ENCODE data around the gene TOP2B.
A peak's percentile ranks its signal among the peaks of the same experiment; 100 is the strongest.

The TOP2B gene

GRCh38 chr3:25572919-25573385 is 91.8 kb downstream of the TOP2B start:
- Histone ChIP-seq H3K9me3 (ENCODE audit: control insufficient read depth, insufficient read depth, low read depth, low read length) (no peaks in the 10 kb centered on the region), H3K4me1 (ENCODE audit: control insufficient read depth, insufficient read depth, low read length) (peaks cover 17% of the 10 kb centered on the region), H3K36me3 (ENCODE audit: control insufficient read depth, insufficient read depth, low read length) (no peaks in the 10 kb centered on the region), H3K27me3 (ENCODE audit: control insufficient read depth, insufficient read depth, low read length) (no peaks in the 10 kb centered on the region), H3K4me3 (ENCODE audit: low read depth, low read length) (no peak overlapping the region), H3K9ac (ENCODE audit: low read length) (peak overlapping the region; percentile 51), H3K27ac (ENCODE audit: low read depth, low read length) (no peak overlapping the region; the same call in 1 of the 2 replicates)

- Histone ChIP-seq H3K27me3 (ENCODE audit: control insufficient read depth, insufficient read depth, low read length) (no peaks in the 10 kb centered on the region), H3K9ac (ENCODE audit: low read length) (no peak overlapping the region), H3K27ac (ENCODE audit: low read depth, low read length) (no peak overlapping the region), H3K9me3 (ENCODE audit: control insufficient read depth, insufficient read depth, low read depth, low read length) (no peaks in the 10 kb centered on the region), H3K4me1 (ENCODE audit: control insufficient read depth, insufficient read depth, low read length) (peaks cover 17% of the 10 kb centered on the region), H3K36me3 (ENCODE audit: control insufficient read depth, insufficient read depth, low read length) (no peaks in the 10 kb centered on the region), H3K4me3 (ENCODE audit: low read depth, low read length) (no peak overlapping the region)
Observed at GRCh38 chr3:25572336-25572735, 92.4 kb downstream of the TOP2B start.

GRCh38 chr3:25571285-25571684 is 93.4 kb downstream of the TOP2B start:
- Histone ChIP-seq H3K9me3 (ENCODE audit: control insufficient read depth, insufficient read depth, low read depth, low read length) (no peaks in the 10 kb centered on the region), H3K9ac (ENCODE audit: low read length) (no peak overlapping the region), H3K27ac (ENCODE audit: low read depth, low read length) (no peak overlapping the region)

GRCh38 chr3:25568525-25569078 is 96.1 kb downstream of the TOP2B start:
- no peak overlapping the region for H3K4me3 ChIP-seq (ENCODE audit: low read depth, low read length)
- no peak overlapping the region for H3K27ac ChIP-seq (ENCODE audit: low read depth, low read length)
- H3K36me3 ChIP-seq (ENCODE audit: control insufficient read depth, insufficient read depth, low read length) = no peaks in the 10 kb centered on the region
- no peaks in the 10 kb centered on the region for H3K27me3 ChIP-seq (ENCODE audit: control insufficient read depth, insufficient read depth, low read length)
- no peaks in the 10 kb centered on the region for H3K9me3 ChIP-seq (ENCODE audit: control insufficient read depth, insufficient read depth, low read depth, low read length)
- H3K4me1 ChIP-seq (ENCODE audit: control insufficient read depth, insufficient read depth, low read length) = peaks cover 9% of the 10 kb centered on the region
- H3K9ac ChIP-seq (ENCODE audit: low read length) = no peak overlapping the region

More at GRCh38 chr3:25571285-25571684, 93.4 kb downstream of the TOP2B start:
- Histone ChIP-seq H3K27me3 (ENCODE audit: control insufficient read depth, insufficient read depth, low read length) (no peaks in the 10 kb centered on the region), H3K4me1 (ENCODE audit: control insufficient read depth, insufficient read depth, low read length) (peaks cover 17% of the 10 kb centered on the region), H3K4me3 (ENCODE audit: low read depth, low read length) (no peak overlapping the region), H3K36me3 (ENCODE audit: control insufficient read depth, insufficient read depth, low read length) (no peaks in the 10 kb centered on the region)

- Histone ChIP-seq H3K4me1 (ENCODE audit: control insufficient read depth, insufficient read depth, low read length) (peaks cover 2% of the 10 kb centered on the region; the same call in 1 of the 2 replicates), H3K9me3 (ENCODE audit: control insufficient read depth, insufficient read depth, low read depth, low read length) (no peaks in the 10 kb centered on the region), H3K27ac (ENCODE audit: low read depth, low read length) (no peak overlapping the region)
Observed at GRCh38 chr3:25567806-25568524, 96.7 kb downstream of the TOP2B start.

GRCh38 chr3:25567388-25567787 is 97.3 kb downstream of the TOP2B start:
- H3K4me3 ChIP-seq (ENCODE audit: low read depth, low read length) = no peak overlapping the region
- no peaks in the 10 kb centered on the region for H3K27me3 ChIP-seq (ENCODE audit: control insufficient read depth, insufficient read depth, low read length)
- H3K36me3 ChIP-seq (ENCODE audit: control insufficient read depth, insufficient read depth, low read length) = no peaks in the 10 kb centered on the region
- H3K27ac ChIP-seq (ENCODE audit: low read depth, low read length) = no peak overlapping the region
- H3K9ac ChIP-seq (ENCODE audit: low read length) = no peak overlapping the region
- no peaks in the 10 kb centered on the region for H3K4me1 ChIP-seq (ENCODE audit: control insufficient read depth, insufficient read depth, low read length)
- no peaks in the 10 kb centered on the region for H3K9me3 ChIP-seq (ENCODE audit: control insufficient read depth, insufficient read depth, low read depth, low read length)

More at GRCh38 chr3:25567806-25568524, 96.7 kb downstream of the TOP2B start:
- Histone ChIP-seq H3K4me3 (ENCODE audit: low read depth, low read length) (no peak overlapping the region), H3K36me3 (ENCODE audit: control insufficient read depth, insufficient read depth, low read length) (no peaks in the 10 kb centered on the region), H3K27me3 (ENCODE audit: control insufficient read depth, insufficient read depth, low read length) (no peaks in the 10 kb centered on the region), H3K9ac (ENCODE audit: low read length) (no peak overlapping the region)

- H3K27ac ChIP-seq (ENCODE audit: low read depth, low read length) = no peak overlapping the region
- H3K27me3 ChIP-seq (ENCODE audit: control insufficient read depth, insufficient read depth, low read length) = no peaks in the 10 kb centered on the region
- no peak overlapping the region for H3K9ac ChIP-seq (ENCODE audit: low read length)
- no peaks in the 10 kb centered on the region for H3K4me1 ChIP-seq (ENCODE audit: control insufficient read depth, insufficient read depth, low read length)
- no peaks in the 10 kb centered on the region for H3K9me3 ChIP-seq (ENCODE audit: control insufficient read depth, insufficient read depth, low read depth, low read length)
- no peaks in the 10 kb centered on the region for H3K36me3 ChIP-seq (ENCODE audit: control insufficient read depth, insufficient read depth, low read length)
- H3K4me3 ChIP-seq (ENCODE audit: low read depth, low read length) = no peak overlapping the region
Observed at GRCh38 chr3:25566358-25566920, 98.3 kb downstream of the TOP2B start.

- Histone ChIP-seq H3K4me1 (ENCODE audit: control insufficient read depth, insufficient read depth, low read length) (no peaks in the 10 kb centered on the region), H3K9me3 (ENCODE audit: control insufficient read depth, insufficient read depth, low read depth, low read length) (no peaks in the 10 kb centered on the region), H3K9ac (ENCODE audit: low read length) (no peak overlapping the region), H3K27ac (ENCODE audit: low read depth, low read length) (no peak overlapping the region), H3K4me3 (ENCODE audit: low read depth, low read length) (no peak overlapping the region), H3K27me3 (ENCODE audit: control insufficient read depth, insufficient read depth, low read length) (no peaks in the 10 kb centered on the region), H3K36me3 (ENCODE audit: control insufficient read depth, insufficient read depth, low read length) (no peaks in the 10 kb centered on the region)
Observed at GRCh38 chr3:25565807-25566206, 98.9 kb downstream of the TOP2B start.

- Histone ChIP-seq H3K36me3 (ENCODE audit: control insufficient read depth, insufficient read depth, low read length) (no peaks in the 10 kb centered on the region), H3K27ac (ENCODE audit: low read depth, low read length) (no peak overlapping the region), H3K4me3 (ENCODE audit: low read depth, low read length) (no peak overlapping the region), H3K9ac (ENCODE audit: low read length) (no peak overlapping the region), H3K9me3 (ENCODE audit: control insufficient read depth, insufficient read depth, low read depth, low read length) (no peaks in the 10 kb centered on the region), H3K4me1 (ENCODE audit: control insufficient read depth, insufficient read depth, low read length) (no peaks in the 10 kb centered on the region), H3K27me3 (ENCODE audit: control insufficient read depth, insufficient read depth, low read length) (no peaks in the 10 kb centered on the region)
Observed at GRCh38 chr3:25564075-25564474, 100.6 kb downstream of the TOP2B start.

GRCh38 chr3:25563601-25564000 is 101.1 kb downstream of the TOP2B start:
- H3K9me3 ChIP-seq (ENCODE audit: control insufficient read depth, insufficient read depth, low read depth, low read length) = no peaks in the 10 kb centered on the region
- H3K4me1 ChIP-seq (ENCODE audit: control insufficient read depth, insufficient read depth, low read length) = no peaks in the 10 kb centered on the region

GRCh38 chr3:25558796-25559195 is 105.9 kb downstream of the TOP2B start:
- Histone ChIP-seq H3K4me3 (ENCODE audit: low read depth, low read length) (no peak overlapping the region), H3K4me1 (ENCODE audit: control insufficient read depth, insufficient read depth, low read length) (peaks cover 2% of the 10 kb centered on the region; the same call in 1 of the 2 replicates), H3K27ac (ENCODE audit: low read depth, low read length) (no peak overlapping the region), H3K9ac (ENCODE audit: low read length) (no peak overlapping the region), H3K9me3 (ENCODE audit: control insufficient read depth, insufficient read depth, low read depth, low read length) (no peaks in the 10 kb centered on the region), H3K36me3 (ENCODE audit: control insufficient read depth, insufficient read depth, low read length) (no peaks in the 10 kb centered on the region), H3K27me3 (ENCODE audit: control insufficient read depth, insufficient read depth, low read length) (no peaks in the 10 kb centered on the region)

More at GRCh38 chr3:25563601-25564000, 101.1 kb downstream of the TOP2B start:
- H3K9ac ChIP-seq (ENCODE audit: low read length) = no peak overlapping the region
- no peak overlapping the region for H3K4me3 ChIP-seq (ENCODE audit: low read depth, low read length)
- H3K36me3 ChIP-seq (ENCODE audit: control insufficient read depth, insufficient read depth, low read length) = no peaks in the 10 kb centered on the region
- no peak overlapping the region for H3K27ac ChIP-seq (ENCODE audit: low read depth, low read length)
- H3K27me3 ChIP-seq (ENCODE audit: control insufficient read depth, insufficient read depth, low read length) = no peaks in the 10 kb centered on the region
